PC-3 (cell line): ENCODE data around the gene PAQR9.

Experiments
- EZH2 ChIP-seq: fragments of 300-600 bp; sonication (generic); IDR thresholded peaks from one replicate; pipeline ENCODE4 v1.6.1; 2017; ENCODE audit warnings: antibody characterized with exemption, mild to moderate bottlenecking, low read length; ENCODE audit not compliant: unreplicated experiment
- TF ChIP-seq, protein P1 (sequence below): fragments of 300-600 bp; sonication (generic); conservative IDR thresholded peaks from 2 replicates; pipeline ENCODE4 v1.5.1; 2017; ENCODE audit warnings: antibody characterized with exemption, low read depth, mild to moderate bottlenecking, low read length

- no peak for TF ChIP-seq EZH2
- TF ChIP-seq, protein P1, sequence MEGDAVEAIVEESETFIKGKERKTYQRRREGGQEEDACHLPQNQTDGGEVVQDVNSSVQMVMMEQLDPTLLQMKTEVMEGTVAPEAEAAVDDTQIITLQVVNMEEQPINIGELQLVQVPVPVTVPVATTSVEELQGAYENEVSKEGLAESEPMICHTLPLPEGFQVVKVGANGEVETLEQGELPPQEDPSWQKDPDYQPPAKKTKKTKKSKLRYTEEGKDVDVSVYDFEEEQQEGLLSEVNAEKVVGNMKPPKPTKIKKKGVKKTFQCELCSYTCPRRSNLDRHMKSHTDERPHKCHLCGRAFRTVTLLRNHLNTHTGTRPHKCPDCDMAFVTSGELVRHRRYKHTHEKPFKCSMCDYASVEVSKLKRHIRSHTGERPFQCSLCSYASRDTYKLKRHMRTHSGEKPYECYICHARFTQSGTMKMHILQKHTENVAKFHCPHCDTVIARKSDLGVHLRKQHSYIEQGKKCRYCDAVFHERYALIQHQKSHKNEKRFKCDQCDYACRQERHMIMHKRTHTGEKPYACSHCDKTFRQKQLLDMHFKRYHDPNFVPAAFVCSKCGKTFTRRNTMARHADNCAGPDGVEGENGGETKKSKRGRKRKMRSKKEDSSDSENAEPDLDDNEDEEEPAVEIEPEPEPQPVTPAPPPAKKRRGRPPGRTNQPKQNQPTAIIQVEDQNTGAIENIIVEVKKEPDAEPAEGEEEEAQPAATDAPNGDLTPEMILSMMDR, result no peak
Observed at GRCh38 chr3:142943870-142944269, 19.6 kb downstream of the PAQR9 start.
